ENCODE data around the gene PEPD.

The PEPD gene

DNA sequence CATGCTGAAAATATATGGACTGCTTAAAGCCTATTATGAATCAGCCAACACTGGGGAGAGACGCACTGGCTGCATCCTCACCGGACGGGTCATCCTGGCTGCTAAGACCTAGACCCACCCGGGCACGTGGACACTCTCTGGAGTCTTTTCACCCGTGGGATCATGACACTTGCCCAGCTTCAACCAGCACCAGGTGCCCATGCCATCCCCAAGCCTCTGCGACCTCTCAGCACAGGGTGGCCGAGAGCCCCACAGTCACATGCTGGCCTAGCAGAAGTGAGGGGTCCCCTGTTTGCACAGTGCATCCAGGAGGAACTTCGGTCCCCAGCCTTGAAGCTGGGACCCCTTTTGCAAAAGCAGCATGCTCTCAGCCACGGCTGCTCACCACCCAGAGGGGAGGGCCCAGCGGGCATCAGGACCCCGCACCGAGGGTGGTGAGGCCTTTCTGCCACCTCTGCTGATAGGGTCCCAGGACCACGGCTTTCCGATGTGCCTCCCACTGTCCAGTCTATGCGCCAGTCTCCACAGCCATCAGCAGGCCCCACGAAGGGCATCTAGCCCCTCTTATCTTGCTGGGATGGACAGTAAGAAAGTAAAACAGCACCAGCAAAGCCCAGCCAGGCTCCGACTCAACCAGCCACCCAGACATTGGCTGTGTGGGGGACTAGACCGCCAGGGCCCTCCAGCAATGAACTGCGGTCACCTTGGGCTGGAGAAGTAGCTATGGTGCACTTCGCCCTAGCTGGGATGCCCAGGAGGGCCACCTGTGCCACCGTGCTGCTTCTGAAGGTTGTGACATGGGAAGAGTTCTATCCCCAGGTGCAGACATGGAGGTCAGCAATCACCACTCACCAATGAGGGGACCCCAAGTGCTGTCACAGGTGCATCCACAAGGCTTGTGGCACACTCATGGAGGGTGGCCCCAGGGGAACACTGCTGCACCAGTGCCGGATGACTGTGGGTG, 75.0 kb downstream of the PEPD start:
- Histone ChIP-seq H3K27ac (ENCODE audit: low read length) (no peak overlapping the region), H3K4me3 (ENCODE audit: low read length) (no peak overlapping the region), H4K20me1 (ENCODE audit: insufficient read depth, low read length) (no peaks in the 10 kb centered on the region), H3K4me1 (ENCODE audit: low read length) (no peaks in the 10 kb centered on the region), H3K27me3 (replicated peaks; ENCODE audit: insufficient read depth, low read length) (no peaks in the 10 kb centered on the region), H3K4me2 (ENCODE audit: low read depth, low read length) (no peak overlapping the region), H3K79me2 (ENCODE audit: low read length) (no peaks in the 10 kb centered on the region), H3K9me2 (replicated peaks; ENCODE audit: insufficient read depth, low read length) (no peaks in the 10 kb centered on the region), H2AFZ (ENCODE audit: low read length) (no peak overlapping the region), H3K9me3 (replicated peaks; ENCODE audit: insufficient read depth, low read length) (no peaks in the 10 kb centered on the region), H3K36me3 (replicated peaks; ENCODE audit: insufficient read depth, low read length) (no peaks in the 10 kb centered on the region), H3K9ac (ENCODE audit: low read length) (no peak overlapping the region), H3F3A (ENCODE audit: insufficient read depth, low read length) (no peaks in the 10 kb centered on the region)
- TF ChIP-seq EZH2 (optimal IDR thresholded peaks at IDR 0.05; ENCODE audit: low read depth, low read length) = no peak
- TF ChIP-seq, protein P1, sequence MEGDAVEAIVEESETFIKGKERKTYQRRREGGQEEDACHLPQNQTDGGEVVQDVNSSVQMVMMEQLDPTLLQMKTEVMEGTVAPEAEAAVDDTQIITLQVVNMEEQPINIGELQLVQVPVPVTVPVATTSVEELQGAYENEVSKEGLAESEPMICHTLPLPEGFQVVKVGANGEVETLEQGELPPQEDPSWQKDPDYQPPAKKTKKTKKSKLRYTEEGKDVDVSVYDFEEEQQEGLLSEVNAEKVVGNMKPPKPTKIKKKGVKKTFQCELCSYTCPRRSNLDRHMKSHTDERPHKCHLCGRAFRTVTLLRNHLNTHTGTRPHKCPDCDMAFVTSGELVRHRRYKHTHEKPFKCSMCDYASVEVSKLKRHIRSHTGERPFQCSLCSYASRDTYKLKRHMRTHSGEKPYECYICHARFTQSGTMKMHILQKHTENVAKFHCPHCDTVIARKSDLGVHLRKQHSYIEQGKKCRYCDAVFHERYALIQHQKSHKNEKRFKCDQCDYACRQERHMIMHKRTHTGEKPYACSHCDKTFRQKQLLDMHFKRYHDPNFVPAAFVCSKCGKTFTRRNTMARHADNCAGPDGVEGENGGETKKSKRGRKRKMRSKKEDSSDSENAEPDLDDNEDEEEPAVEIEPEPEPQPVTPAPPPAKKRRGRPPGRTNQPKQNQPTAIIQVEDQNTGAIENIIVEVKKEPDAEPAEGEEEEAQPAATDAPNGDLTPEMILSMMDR (IDR thresholded peaks at IDR 0.05; ENCODE audit: low read length) = no peak
- TF ChIP-seq EZH2phosphoT487 (IDR thresholded peaks at IDR 0.05; ENCODE audit: low read length) = no peak
- no peak for DNase-seq

DNA sequence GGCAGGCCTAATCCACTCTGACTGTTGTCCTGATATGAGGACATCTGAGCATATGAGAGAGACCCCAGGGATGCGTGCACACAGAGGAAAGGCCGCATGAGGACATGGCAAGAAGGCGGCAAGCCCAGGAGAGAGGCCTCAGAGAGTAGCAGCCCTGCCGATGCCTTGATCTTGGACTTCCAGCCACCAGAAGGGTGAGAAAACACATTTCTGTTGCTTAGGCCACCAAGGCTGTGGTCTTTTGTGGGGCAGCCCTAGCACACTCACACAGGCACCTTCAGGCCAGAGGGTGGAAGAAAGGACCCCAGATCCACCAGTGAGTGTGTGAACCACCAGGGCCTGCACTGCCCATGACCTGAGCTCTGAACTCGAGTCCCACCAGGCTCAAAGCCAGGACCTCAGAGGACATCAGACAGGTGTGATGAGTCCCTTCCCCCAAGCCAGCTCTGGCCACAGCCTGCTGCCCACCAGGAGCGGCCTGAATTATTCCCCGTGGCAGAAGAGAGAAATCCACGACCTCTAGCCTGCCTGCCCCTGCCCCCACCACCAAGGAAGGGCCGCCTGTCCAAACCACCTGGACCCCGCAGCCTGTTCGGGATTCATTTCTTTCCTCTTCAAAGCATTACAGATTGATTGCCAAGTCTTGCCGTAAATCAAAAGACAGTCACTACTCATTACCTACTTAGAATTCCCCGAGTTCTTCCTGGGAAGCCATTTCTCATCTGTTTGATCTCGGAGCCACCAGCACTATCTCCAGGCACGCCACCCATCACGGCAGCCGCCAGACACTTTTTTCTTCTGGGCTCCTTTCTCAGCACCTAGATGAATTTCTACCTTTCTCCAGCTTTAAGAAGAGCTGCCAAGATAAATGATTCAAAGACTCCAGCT, 75.9 kb downstream of the PEPD start:
- H3K79me2 ChIP-seq (ENCODE audit: low read length) = no peaks in the 10 kb centered on the region
- no peaks in the 10 kb centered on the region for H3F3A ChIP-seq (ENCODE audit: insufficient read depth, low read length)
- H3K27me3 ChIP-seq (replicated peaks; ENCODE audit: insufficient read depth, low read length) = no peaks in the 10 kb centered on the region
- H4K20me1 ChIP-seq (ENCODE audit: insufficient read depth, low read length) = no peaks in the 10 kb centered on the region
- no peak overlapping the region for H2AFZ ChIP-seq (ENCODE audit: low read length)
- H3K27ac ChIP-seq (ENCODE audit: low read length) = no peak overlapping the region
- no peaks in the 10 kb centered on the region for H3K36me3 ChIP-seq (replicated peaks; ENCODE audit: insufficient read depth, low read length)
- no peaks in the 10 kb centered on the region for H3K4me1 ChIP-seq (ENCODE audit: low read length)
- H3K9me3 ChIP-seq (replicated peaks; ENCODE audit: insufficient read depth, low read length) = no peaks in the 10 kb centered on the region
- H3K4me3 ChIP-seq (ENCODE audit: low read length) = no peak overlapping the region
- TF ChIP-seq EZH2 (optimal IDR thresholded peaks at IDR 0.05; ENCODE audit: low read depth, low read length) (no peak), EZH2phosphoT487 (IDR thresholded peaks at IDR 0.05; ENCODE audit: low read length) (no peak)
- TF ChIP-seq, protein P1 (IDR thresholded peaks at IDR 0.05; ENCODE audit: low read length) = no peak
- H3K4me2 ChIP-seq (ENCODE audit: low read depth, low read length) = no peak overlapping the region
- no peaks in the 10 kb centered on the region for H3K9me2 ChIP-seq (replicated peaks; ENCODE audit: insufficient read depth, low read length)
- DNase-seq = no peak
- H3K9ac ChIP-seq (ENCODE audit: low read length) = no peak overlapping the region

DNA sequence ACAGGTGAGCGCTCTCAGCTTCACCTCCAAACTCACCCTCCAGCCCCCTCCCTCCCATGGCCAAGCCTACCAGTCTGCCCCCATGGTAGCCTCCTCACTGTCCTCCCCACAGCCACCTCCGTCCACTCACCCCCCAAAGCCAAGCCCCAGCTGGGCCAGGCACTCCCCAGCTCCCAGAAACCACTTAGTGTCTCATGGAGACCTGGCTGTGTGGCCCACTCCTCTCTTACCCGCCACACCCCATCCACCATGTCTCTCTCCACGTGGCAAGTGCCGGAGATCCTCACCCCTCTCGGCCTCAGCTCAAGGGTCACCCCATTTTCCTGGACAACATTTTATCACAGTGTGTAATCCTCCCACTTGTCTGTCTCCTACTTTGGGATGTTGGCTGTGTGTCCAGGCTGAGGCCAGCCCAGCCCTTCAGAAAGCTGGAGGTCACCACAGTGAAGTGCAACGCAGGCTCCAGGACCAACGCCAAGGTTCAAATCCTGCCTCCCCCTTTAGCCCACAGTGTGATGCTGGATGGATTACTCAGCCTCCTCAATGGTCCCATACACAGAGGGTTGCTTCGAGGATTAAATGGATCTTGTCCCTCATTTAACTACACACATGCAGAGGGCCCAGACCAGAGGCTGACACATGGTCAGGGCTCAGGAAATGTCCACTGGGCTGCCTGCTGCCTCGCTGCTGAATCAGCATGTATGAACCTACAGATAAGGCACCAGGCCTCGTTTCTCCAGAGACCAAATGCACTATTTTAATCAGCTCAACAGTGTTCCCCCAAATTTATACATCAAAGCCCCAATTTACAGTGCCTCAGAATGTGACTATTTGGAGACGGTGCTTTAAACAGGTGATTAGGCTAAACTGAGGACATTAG, 76.8 kb downstream of the PEPD start:
- TF ChIP-seq EZH2 (optimal IDR thresholded peaks at IDR 0.05; ENCODE audit: low read depth, low read length) = no peak
- TF ChIP-seq EZH2phosphoT487 (IDR thresholded peaks at IDR 0.05; ENCODE audit: low read length) = no peak
- TF ChIP-seq, protein P1 (IDR thresholded peaks at IDR 0.05; ENCODE audit: low read length) = no peak
- Histone ChIP-seq H3K4me3 (ENCODE audit: low read length) (no peak overlapping the region), H2AFZ (ENCODE audit: low read length) (no peak overlapping the region)

More for the DNA sequence above, 76.8 kb downstream of the PEPD start:
- Histone ChIP-seq H3K4me2 (ENCODE audit: low read depth, low read length) (no peak overlapping the region), H3F3A (ENCODE audit: insufficient read depth, low read length) (no peaks in the 10 kb centered on the region), H4K20me1 (ENCODE audit: insufficient read depth, low read length) (no peaks in the 10 kb centered on the region), H3K9ac (ENCODE audit: low read length) (no peak overlapping the region), H3K27me3 (replicated peaks; ENCODE audit: insufficient read depth, low read length) (no peaks in the 10 kb centered on the region), H3K27ac (ENCODE audit: low read length) (no peak overlapping the region), H3K79me2 (ENCODE audit: low read length) (no peaks in the 10 kb centered on the region), H3K9me3 (replicated peaks; ENCODE audit: insufficient read depth, low read length) (no peaks in the 10 kb centered on the region), H3K4me1 (ENCODE audit: low read length) (no peaks in the 10 kb centered on the region), H3K9me2 (replicated peaks; ENCODE audit: insufficient read depth, low read length) (no peaks in the 10 kb centered on the region), H3K36me3 (replicated peaks; ENCODE audit: insufficient read depth, low read length) (no peaks in the 10 kb centered on the region)
- DNase-seq = no peak
